Stimulated activated CD4-positive, alpha-beta T cell treated with anti-CD3 and anti-CD28 coated beads, Interleukin-2, amount 100 ng/mL, for 4 hours (primary cell): ENCODE results near the gene C6orf136.
A peak's percentile ranks its signal among the peaks of the same experiment; 100 is the strongest.

Experiments used
- DNase-seq: peaks from one replicate; pipeline ENCODE4 v3.0.0-alpha.2; 2020; ENCODE audit warnings: low read depth

C6orf136 gene

GRCh38 chr6:30686908-30687658 lies 40.1 kb downstream of the C6orf136 start:
- peak; percentile 71 for DNase-seq

- DNase-seq = no peak
These were observed 40.9 kb downstream of the C6orf136 start for GRCh38 chr6:30687659-30688431.

- no peak for DNase-seq
These were observed 41.6 kb downstream of the C6orf136 start for GRCh38 chr6:30688569-30688968.

- DNase-seq = no peak
These were observed 42.3 kb downstream of the C6orf136 start for GRCh38 chr6:30689022-30689865.

- no peak for DNase-seq
These were observed 43.1 kb downstream of the C6orf136 start for GRCh38 chr6:30689985-30690384.

GRCh38 chr6:30690403-30691207 lies 43.7 kb downstream of the C6orf136 start, which contains the start of gene NRM:
TSS of gene NRM (minus strand) at chr6:30690984. CDS start at chr6:30690974, 10 bp downstream.
- DNase-seq = peak; percentile 59

- DNase-seq = no peak
These were observed 44.4 kb downstream of the C6orf136 start for GRCh38 chr6:30691208-30691847.

GRCh38 chr6:30696432-30696831 lies 49.5 kb downstream of the C6orf136 start:
- DNase-seq = no peak

GRCh38 chr6:30700340-30700739 lies 53.4 kb downstream of the C6orf136 start:
- no peak for DNase-seq
